ENCODE data around the gene ADD2. TPM values are rescaled to one million over a fixed set of nuclear protein-coding genes. Genes with fewer than 3 reads are reported as not detected.

The ADD2 gene
- total and polyA plus RNA-seq, 4 donors, result 0.08 to 156 (median 0.16) TPM; not detected in 1

DNA sequence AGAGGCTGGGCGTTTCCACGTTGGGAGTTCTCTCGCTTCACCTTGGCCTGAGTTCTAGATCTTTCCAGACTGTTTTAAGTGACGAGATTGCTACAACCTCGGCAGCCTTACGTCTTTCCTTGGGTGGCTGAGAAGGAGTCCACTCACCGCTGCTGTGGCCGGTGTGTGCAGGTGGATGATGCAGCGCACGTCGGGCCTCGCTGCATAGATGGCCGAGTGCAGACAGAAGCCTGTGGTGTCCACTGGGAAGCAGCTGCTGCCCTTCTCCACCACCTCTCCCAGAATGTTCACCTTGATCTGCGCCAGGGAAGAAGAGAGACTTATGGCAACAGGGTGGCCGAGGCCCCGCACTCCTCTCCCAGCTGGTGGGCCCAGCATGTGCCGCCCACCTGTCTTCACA, 75.7 kb downstream of the ADD2 start:
- no peak for DNase-seq (ENCODE audit: low spot score)

GRCh38 chr2:70691497-70692140, 76.4 kb downstream of the ADD2 start:
- H3K4me3 ChIP-seq (ENCODE audit: low read depth in 1 of 3, low read length in 3 of 3), result no peak overlapping the region
- no peaks in the 10 kb centered on the region for H3K9me3 ChIP-seq (ENCODE audit: control insufficient read depth in 4 of 4, low read length in 3 of 4)
- no peaks in the 10 kb centered on the region for H3K4me1 ChIP-seq (ENCODE audit: control insufficient read depth in 4 of 4, insufficient read depth in 4 of 4, low read length in 3 of 4)
- no peak overlapping the region for H3K9ac ChIP-seq (ENCODE audit: low read depth in 1 of 2, low read length in 2 of 2)
- H3K27me3 ChIP-seq (ENCODE audit: control insufficient read depth in 4 of 4, insufficient read depth in 4 of 4, low read length in 3 of 4), result no peaks in the 10 kb centered on the region
- H3K36me3 ChIP-seq (ENCODE audit: control insufficient read depth in 4 of 4, insufficient read depth in 3 of 4, low read depth in 1 of 4, low read length in 3 of 4), result no peaks in the 10 kb centered on the region
- no peak overlapping the region for H3K27ac ChIP-seq (ENCODE audit: low read depth in 1 of 2, low read length in 2 of 2)
- DNase-seq (ENCODE audit: low spot score), result no peak
- TF ChIP-seq CTCF (IDR thresholded peaks at IDR 0.05; ENCODE audit: low read depth, low read length, missing input control), result no peak
- no peak for TF ChIP-seq RAD21 (IDR thresholded peaks at IDR 0.05)
- TF ChIP-seq ATF3 (IDR thresholded peaks at IDR 0.05), result no peak
- WGBS, result 80% methylated on average over 8 of the region's 8 CpGs

More for the DNA sequence above, 75.7 kb downstream of the ADD2 start:
- Histone ChIP-seq H3K27me3 (ENCODE audit: control insufficient read depth in 4 of 4, insufficient read depth in 4 of 4, low read length in 3 of 4) (no peaks in the 10 kb centered on the region), H3K4me3 (ENCODE audit: low read depth in 1 of 3, low read length in 3 of 3) (no peak overlapping the region), H3K9me3 (ENCODE audit: control insufficient read depth in 4 of 4, low read length in 3 of 4) (no peaks in the 10 kb centered on the region), H3K4me1 (ENCODE audit: control insufficient read depth in 4 of 4, insufficient read depth in 4 of 4, low read length in 3 of 4) (no peaks in the 10 kb centered on the region), H3K36me3 (ENCODE audit: control insufficient read depth in 4 of 4, insufficient read depth in 3 of 4, low read depth in 1 of 4, low read length in 3 of 4) (no peaks in the 10 kb centered on the region), H3K9ac (ENCODE audit: low read depth in 1 of 2, low read length in 2 of 2) (no peak overlapping the region), H3K27ac (ENCODE audit: low read depth in 1 of 2, low read length in 2 of 2) (no peak overlapping the region)
- TF ChIP-seq GABPA (IDR thresholded peaks at IDR 0.05 in 1 of 2, conservative IDR thresholded peaks at IDR 0.05 in 1 of 2) (no peak), JUND (IDR thresholded peaks at IDR 0.05) (no peak), MAX (IDR thresholded peaks at IDR 0.05) (no peak), ATF3 (IDR thresholded peaks at IDR 0.05) (no peak)
- WGBS, result 93% methylated on average over 17 of the region's 17 CpGs

DNA sequence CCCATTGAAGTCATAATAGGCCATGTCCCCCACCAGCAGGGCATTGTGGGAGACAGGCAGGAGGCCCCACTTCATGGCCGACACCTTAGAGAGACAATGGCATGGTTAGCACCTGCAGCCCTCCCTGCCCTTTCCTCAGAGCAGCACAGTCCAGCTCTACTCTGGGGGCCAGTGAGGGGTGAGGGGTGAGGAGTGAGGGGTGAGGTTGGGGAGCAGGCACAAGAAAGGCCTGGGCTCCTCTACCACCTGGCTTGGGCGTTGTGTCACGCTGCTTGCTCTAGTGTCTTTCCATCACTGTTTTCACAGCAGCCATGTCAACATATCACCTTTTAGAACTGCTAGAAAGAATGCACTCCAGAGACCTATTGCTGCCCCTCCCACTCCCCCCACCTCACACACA, 77.2 kb downstream of the ADD2 start:
- Histone ChIP-seq H3K9me3 (ENCODE audit: control insufficient read depth in 4 of 4, low read length in 3 of 4) (no peaks in the 10 kb centered on the region), H3K4me3 (ENCODE audit: low read depth in 1 of 3, low read length in 3 of 3) (no peak overlapping the region), H3K4me1 (ENCODE audit: control insufficient read depth in 4 of 4, insufficient read depth in 4 of 4, low read length in 3 of 4) (no peaks in the 10 kb centered on the region), H3K27me3 (ENCODE audit: control insufficient read depth in 4 of 4, insufficient read depth in 4 of 4, low read length in 3 of 4) (no peaks in the 10 kb centered on the region), H3K27ac (ENCODE audit: low read depth in 1 of 2, low read length in 2 of 2) (no peak overlapping the region), H3K9ac (ENCODE audit: low read depth in 1 of 2, low read length in 2 of 2) (no peak overlapping the region), H3K36me3 (ENCODE audit: control insufficient read depth in 4 of 4, insufficient read depth in 3 of 4, low read depth in 1 of 4, low read length in 3 of 4) (no peaks in the 10 kb centered on the region)
- DNase-seq (ENCODE audit: low spot score), result no peak
- no peak for TF ChIP-seq FOXA1 (IDR thresholded peaks at IDR 0.05)
- WGBS, result 68% methylated on average over 3 of the region's 3 CpGs

GRCh38 chr2:70688427-70688826, 79.6 kb downstream of the ADD2 start:
- no peak overlapping the region for H3K27ac ChIP-seq (ENCODE audit: low read depth in 1 of 2, low read length in 2 of 2)
- no peaks in the 10 kb centered on the region for H3K36me3 ChIP-seq (ENCODE audit: control insufficient read depth in 4 of 4, insufficient read depth in 3 of 4, low read depth in 1 of 4, low read length in 3 of 4)
- no peak overlapping the region for H3K9ac ChIP-seq (ENCODE audit: low read depth in 1 of 2, low read length in 2 of 2)
- peaks cover 0 to 2% (median 0%) of the 10 kb centered on the region in 4 donors for H3K27me3 ChIP-seq (ENCODE audit: control insufficient read depth in 4 of 4, insufficient read depth in 4 of 4, low read length in 3 of 4)
- no peaks in the 10 kb centered on the region for H3K4me1 ChIP-seq (ENCODE audit: control insufficient read depth in 4 of 4, insufficient read depth in 4 of 4, low read length in 3 of 4)
- no peaks in the 10 kb centered on the region for H3K9me3 ChIP-seq (ENCODE audit: control insufficient read depth in 4 of 4, low read length in 3 of 4)
- WGBS, result 89% methylated on average over 5 of the region's 5 CpGs
- no peak for DNase-seq (ENCODE audit: low spot score)
- no peak overlapping the region for H3K4me3 ChIP-seq (ENCODE audit: low read depth in 1 of 3, low read length in 3 of 3)
- TF ChIP-seq CTCF (IDR thresholded peaks at IDR 0.05; ENCODE audit: low read depth, low read length, missing input control), result no peak
- no peak for TF ChIP-seq HNF4G (IDR thresholded peaks at IDR 0.05)

All from liver (tissue), 9 donors.